ENCODE measurements around the gene CSNK1G1. TPM values are rescaled to one million over a fixed set of nuclear protein-coding genes. Genes with fewer than 3 reads are reported as not detected.
A peak's percentile ranks its signal among the peaks of the same experiment; 100 is the strongest.
"Not testable (repeated sequence)": the region's sequence is repeated elsewhere in the genome, so short reads cannot be mapped to it uniquely, and the experiment has no call there.

The CSNK1G1 gene
- total RNA-seq, 2 experiments from 2014 or later: 20.3 to 22.5 TPM

GRCh38 chr15:64380130-64380870, 24.3 kb upstream of the CSNK1G1 start:
- not testable (repeated sequence) for H3K9me3 Mint-ChIP-seq (ENCODE audit: low read depth); H3K27me3 Mint-ChIP-seq; ATAC-seq; DNase-seq
- CTCF ChIA-PET: interaction anchor here (0.7 to 1.6 kb wide), 2 partner anchors 273 to 281 kb away, joined by 3 to 4 read pairs; no protein-coding TSS in a partner anchor
- POLR2A ChIA-PET: interaction anchor here (0.7 to 1.0 kb wide), 2 partner anchors 42 to 81 kb away, joined by 3 read pairs; no protein-coding TSS in a partner anchor
- intact Hi-C loops (cut with DNase I, micrococcal nuclease): loop anchor here (2.0 to 10.0 kb wide), 6 partner anchors 62 to 875 kb away; partner anchors contain the start of genes CIAO2A (in 1 of the 2), PDCD7 (in 1 of the 2), PPIB (in 1 of the 2) and SNX1 (in 1 of the 2)
- Mint-ChIP-seq H3K4me1 (peaks cover 15% of the 10 kb centered on the region), H3K4me3 (peak overlapping the region; percentile 97), H3K36me3 (ENCODE audit: low read depth) (peaks cover 25% of the 10 kb centered on the region), H3K27ac (peak overlapping the region; percentile 63)

GRCh38 chr15:64379216-64379960, 23.4 kb upstream of the CSNK1G1 start:
- Mint-ChIP-seq H3K27ac (no peak overlapping the region), H3K4me3 (peak overlapping the region; percentile 97), H3K9me3 (ENCODE audit: low read depth) (no peaks in the 10 kb centered on the region), H3K27me3 (no peaks in the 10 kb centered on the region), H3K4me1 (peaks cover 15% of the 10 kb centered on the region), H3K36me3 (ENCODE audit: low read depth) (peaks cover 29% of the 10 kb centered on the region)
- POLR2A ChIA-PET: interaction anchor here (0.6 to 0.7 kb wide), 3 partner anchors 43 to 344 kb away, joined by 3 to 5 read pairs (median 5); no protein-coding TSS in a partner anchor
- CTCF ChIA-PET: no interaction called here
- DNase-seq: no peak
- intact Hi-C loops (cut with DNase I, micrococcal nuclease): no loop called here
- no peak for ATAC-seq

DNA sequence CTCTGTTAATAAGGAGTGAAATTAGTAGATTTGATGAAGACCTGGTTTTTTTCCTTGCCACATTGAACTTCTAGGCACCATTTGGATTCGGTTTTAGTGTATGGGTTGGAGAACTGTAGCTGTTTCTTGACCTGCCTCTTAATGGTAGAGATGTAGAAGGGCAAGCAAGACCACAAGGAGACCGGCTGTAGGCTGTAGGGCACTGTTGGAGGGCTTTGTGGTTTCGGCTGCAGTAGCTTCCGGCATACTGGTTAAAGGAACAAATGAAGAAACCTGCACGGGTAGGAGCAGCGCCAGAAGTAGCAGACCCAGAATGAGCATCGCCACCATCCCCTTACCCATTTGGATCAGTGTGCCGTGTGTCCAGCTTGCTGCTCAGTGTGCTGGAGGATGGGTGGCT, 17.4 kb upstream of the CSNK1G1 start:
- intact Hi-C loops (cut with DNase I, micrococcal nuclease): no loop called here
- no peaks in the 10 kb centered on the region for H3K4me1 Mint-ChIP-seq
- no peak for DNase-seq
- H3K27me3 Mint-ChIP-seq: no peaks in the 10 kb centered on the region
- ChIA-PET POLR2A (no interaction called here), CTCF (no interaction called here)
- no peak overlapping the region for H3K27ac Mint-ChIP-seq
- ATAC-seq: no peak
- H3K36me3 Mint-ChIP-seq (ENCODE audit: low read depth): peaks cover 34% of the 10 kb centered on the region
- no peaks in the 10 kb centered on the region for H3K9me3 Mint-ChIP-seq (ENCODE audit: low read depth)
- H3K4me3 Mint-ChIP-seq: no peak overlapping the region

- CTCF ChIA-PET; DNase-seq; ATAC-seq; H3K27me3 Mint-ChIP-seq; H3K4me1 Mint-ChIP-seq; H3K4me3 Mint-ChIP-seq; H3K27ac Mint-ChIP-seq; intact Hi-C loops (cut with DNase I, micrococcal nuclease); H3K9me3 Mint-ChIP-seq (ENCODE audit: low read depth): not testable (repeated sequence)
- H3K36me3 Mint-ChIP-seq (ENCODE audit: low read depth): peaks cover 35% of the 10 kb centered on the region
- POLR2A ChIA-PET: interaction anchor here (0.7 kb wide), 1 partner anchor 12 kb away, joined by 3 read pairs; no protein-coding TSS in a partner anchor
These were observed 15.4 kb upstream of the CSNK1G1 start for GRCh38 chr15:64371383-64371782.

DNA sequence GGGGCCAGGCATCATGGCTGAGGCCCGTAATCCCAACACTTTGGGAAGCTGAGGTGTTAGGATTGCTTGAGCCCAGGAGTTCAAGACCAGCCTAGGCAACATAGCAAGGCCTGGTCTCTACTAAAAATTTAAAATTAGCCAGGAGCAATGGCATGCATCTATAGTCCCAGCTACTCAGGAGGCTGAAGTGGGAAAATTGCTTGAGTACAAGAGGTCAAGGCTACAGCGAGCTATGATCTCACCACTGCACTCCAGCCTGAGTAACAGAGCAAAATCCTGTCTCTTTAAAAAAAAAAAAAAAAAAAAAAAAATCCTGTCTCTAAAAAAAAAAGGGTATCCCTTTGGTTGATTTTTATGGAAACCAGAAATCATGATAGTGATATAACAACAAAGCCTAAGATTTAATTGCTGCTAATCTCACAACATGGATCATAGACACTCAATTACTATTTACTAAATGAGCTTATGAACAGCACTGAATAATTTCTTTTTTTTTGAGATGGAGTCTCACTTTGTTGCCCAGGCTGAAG, 13.2 kb upstream of the CSNK1G1 start:
- H3K9me3 Mint-ChIP-seq (ENCODE audit: low read depth): no peaks in the 10 kb centered on the region
- intact Hi-C loops (cut with DNase I, micrococcal nuclease): no loop called here
- no peak for DNase-seq
- H3K36me3 Mint-ChIP-seq (ENCODE audit: low read depth): peaks cover 27% of the 10 kb centered on the region
- no peak for ATAC-seq
- ChIA-PET POLR2A (no interaction called here), CTCF (no interaction called here)
- H3K27ac Mint-ChIP-seq: no peak overlapping the region
- H3K4me3 Mint-ChIP-seq: no peak overlapping the region
- H3K27me3 Mint-ChIP-seq: no peaks in the 10 kb centered on the region
- no peaks in the 10 kb centered on the region for H3K4me1 Mint-ChIP-seq

DNA sequence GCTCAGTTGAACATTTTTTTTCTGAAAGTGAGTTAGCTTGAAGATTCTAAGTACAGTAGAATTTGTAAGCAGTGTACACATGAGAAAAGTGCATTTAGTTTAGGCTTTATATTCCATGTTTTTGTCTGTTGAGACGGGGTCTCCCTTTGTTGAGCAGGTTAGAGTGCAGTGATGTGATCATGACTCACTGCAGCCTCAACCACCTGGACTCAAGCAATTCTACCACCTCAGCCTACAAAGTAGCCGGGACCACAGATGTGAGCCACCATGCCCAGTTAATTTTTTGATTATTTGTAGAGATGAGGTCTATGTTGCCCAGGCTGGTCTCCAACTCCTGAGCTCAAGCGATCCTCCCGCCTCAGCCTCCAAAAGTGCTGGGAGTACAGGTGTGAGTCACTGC, 5.3 kb upstream of the CSNK1G1 start:
- ATAC-seq (no peak), DNase-seq (no peak)
- intact Hi-C loops (cut with DNase I, micrococcal nuclease): no loop called here
- no peaks in the 10 kb centered on the region for H3K9me3 Mint-ChIP-seq (ENCODE audit: low read depth)
- H3K4me1 Mint-ChIP-seq: peaks cover 5% of the 10 kb centered on the region
- H3K4me3 Mint-ChIP-seq: no peak overlapping the region
- no peaks in the 10 kb centered on the region for H3K27me3 Mint-ChIP-seq
- H3K36me3 Mint-ChIP-seq (ENCODE audit: low read depth): peaks cover 13% of the 10 kb centered on the region
- ChIA-PET CTCF (interaction anchor here (1.0 kb wide), 1 partner anchor 151 kb away, joined by 4 read pairs; no protein-coding TSS in a partner anchor), POLR2A (no interaction called here)
- no peak overlapping the region for H3K27ac Mint-ChIP-seq

- Mint-ChIP-seq H3K27ac (peak overlapping the region; percentile 84), H3K27me3 (no peaks in the 10 kb centered on the region), H3K4me3 (peak overlapping the region; percentile 89), H3K9me3 (ENCODE audit: low read depth) (no peaks in the 10 kb centered on the region), H3K36me3 (ENCODE audit: low read depth) (peaks cover 5% of the 10 kb centered on the region), H3K4me1 (peaks cover 15% of the 10 kb centered on the region)
- ChIA-PET CTCF (interaction anchor here (0.7 to 1.0 kb wide), 2 partner anchors 171 to 317 kb away, joined by 3 read pairs; no protein-coding TSS in a partner anchor), POLR2A (no interaction called here)
- no peak for DNase-seq
- intact Hi-C loops (cut with DNase I, micrococcal nuclease): loop anchor here (1.0 to 10.0 kb wide), 8 partner anchors 25 to 538 kb away; partner anchors contain the start of genes CIAO2A (in 2 of the 2), PCLAF (in 2 of the 2), PPIB (in 2 of the 2) and TRIP4 (in 2 of the 2)
- ATAC-seq: no peak
These were observed 702 bp upstream of the CSNK1G1 start for GRCh38 chr15:64356710-64357040.

DNA sequence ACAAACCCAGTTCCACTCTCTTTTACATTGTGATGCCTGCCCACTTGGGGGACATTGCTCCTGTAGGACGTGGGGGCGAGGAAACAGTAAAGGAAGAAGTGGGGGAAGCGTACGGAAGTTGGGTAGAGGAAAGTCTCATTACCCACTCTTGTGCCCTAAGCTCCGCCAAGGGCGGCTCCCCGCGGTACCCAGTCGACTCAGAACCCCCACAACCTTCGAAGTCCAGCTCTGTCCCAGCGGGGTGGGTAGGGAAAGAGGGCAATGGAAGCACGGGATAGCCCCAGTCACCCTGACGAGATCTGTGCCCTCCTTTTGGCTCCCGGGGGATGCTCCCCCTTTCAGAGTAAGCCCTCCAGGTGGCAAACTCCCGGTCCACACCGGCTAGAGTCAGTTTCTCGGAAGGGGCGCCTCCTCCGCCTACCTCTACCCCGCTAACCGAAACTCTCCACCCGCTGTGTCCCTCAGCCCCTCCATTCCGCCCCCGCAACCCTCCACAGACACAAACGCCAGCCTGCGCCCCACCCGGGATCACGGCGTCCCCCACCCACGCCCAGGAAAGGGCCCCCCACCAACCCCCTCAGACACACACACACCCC, 527 bp downstream of the CSNK1G1 start:
- Mint-ChIP-seq H3K9me3 (ENCODE audit: low read depth) (no peaks in the 10 kb centered on the region), H3K36me3 (ENCODE audit: low read depth) (peaks cover 5% of the 10 kb centered on the region), H3K27ac (peak overlapping the region; percentile 84), H3K4me1 (peaks cover 19% of the 10 kb centered on the region), H3K27me3 (no peaks in the 10 kb centered on the region), H3K4me3 (peak overlapping the region; percentile 89)
- CTCF ChIA-PET: interaction anchor here (0.7 to 1.9 kb wide), 4 partner anchors 11 to 202 kb away, joined by 3 to 5 read pairs (median 4); no protein-coding TSS in a partner anchor
- intact Hi-C loops (cut with DNase I, micrococcal nuclease): loop anchor here in 1 of 2 experiments (10.0 kb wide), 1 partner anchor 261 kb away; the partner anchor contains the start of genes CIAO2A and SNX1
- peak; percentile 62 for DNase-seq
- POLR2A ChIA-PET: interaction anchor here (1.1 to 1.5 kb wide), 2 partner anchors 32 to 81 kb away, joined by 3 read pairs; partner anchors contain the start of gene TRIP4
- peak; percentile 24 for ATAC-seq

- Mint-ChIP-seq H3K27ac (peak overlapping the region; percentile 84), H3K4me1 (peaks cover 19% of the 10 kb centered on the region), H3K9me3 (ENCODE audit: low read depth) (no peaks in the 10 kb centered on the region), H3K27me3 (no peaks in the 10 kb centered on the region), H3K4me3 (peak overlapping the region; percentile 89), H3K36me3 (ENCODE audit: low read depth) (peaks cover 3% of the 10 kb centered on the region)
- POLR2A ChIA-PET: interaction anchor here (1.0 to 1.5 kb wide), 3 partner anchors 33 to 148 kb away, joined by 3 to 4 read pairs (median 3); partner anchors contain the start of gene TRIP4
- intact Hi-C loops (cut with DNase I, micrococcal nuclease): loop anchor here in 1 of 2 experiments (10.0 kb wide), 1 partner anchor 260 kb away; the partner anchor contains the start of genes CIAO2A and SNX1
- CTCF ChIA-PET: interaction anchor here (0.6 to 1.9 kb wide), 5 partner anchors 10 to 1412 kb away, joined by 3 to 5 read pairs (median 4); no protein-coding TSS in a partner anchor
- DNase-seq (no peak), ATAC-seq (no peak)
These were observed 1.2 kb downstream of the CSNK1G1 start for GRCh38 chr15:64354688-64355344.

DNA sequence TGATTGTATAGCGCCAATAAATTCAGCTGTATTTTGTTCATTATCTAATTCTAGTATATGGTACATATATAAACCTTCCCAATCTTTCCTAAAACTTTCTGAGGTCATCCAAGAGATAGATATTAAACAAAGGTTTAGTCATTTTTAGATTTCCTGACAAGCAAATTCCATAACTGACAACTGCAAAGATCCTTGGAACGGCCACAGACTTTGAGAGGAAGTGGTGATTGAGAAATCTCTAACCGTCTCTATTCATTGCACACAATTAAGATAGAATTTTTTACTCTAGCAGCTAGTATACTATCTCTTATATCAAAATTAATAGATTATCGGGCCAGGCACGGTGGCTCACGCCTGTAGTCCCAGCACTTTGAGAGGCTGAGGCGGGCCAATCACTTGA, 4.7 kb downstream of the CSNK1G1 start:
- H3K4me1 Mint-ChIP-seq: peaks cover 14% of the 10 kb centered on the region
- H3K27me3 Mint-ChIP-seq: no peaks in the 10 kb centered on the region
- ATAC-seq: no peak
- no peak for DNase-seq
- H3K27ac Mint-ChIP-seq: no peak overlapping the region
- ChIA-PET CTCF (interaction anchor here (1.6 kb wide), 1 partner anchor 154 kb away, joined by 4 read pairs; no protein-coding TSS in a partner anchor), POLR2A (no interaction called here)
- peaks cover 17% of the 10 kb centered on the region for H3K36me3 Mint-ChIP-seq (ENCODE audit: low read depth)
- intact Hi-C loops (cut with DNase I, micrococcal nuclease): loop anchor here in 1 of 2 experiments (10.0 kb wide), 1 partner anchor 256 kb away; the partner anchor contains the start of genes CIAO2A and SNX1
- H3K4me3 Mint-ChIP-seq: no peak overlapping the region
- H3K9me3 Mint-ChIP-seq (ENCODE audit: low read depth): no peaks in the 10 kb centered on the region
